Neural cell (in vitro differentiated cells): ENCODE measurements around the gene FOSL1. TPM values are rescaled to one million over a fixed set of nuclear protein-coding genes. Genes with fewer than 3 reads are reported as not detected.

Source experiments
- H2AFZ ChIP-seq: fragments of 200-600, 300-800 bp; sonication (generic), shearing (Covaris generic); 2 replicates; pipeline ENCODE4 v1.6.0; 2014; ENCODE audit warnings: low read depth, mild to moderate bottlenecking, antibody characterized with exemption, low read length, moderate library complexity
- H3F3A ChIP-seq: fragments of 200-600 bp; shearing (Covaris generic); 2 replicates; pipeline ENCODE4 v1.6.1; 2016; ENCODE audit warnings: mild to moderate bottlenecking, moderate library complexity, mixed read lengths, antibody characterized with exemption, low read length; ENCODE audit not compliant: insufficient read depth, poor library complexity, severe bottlenecking
- H3K27ac ChIP-seq: fragments of 200-600, 300-800 bp; sonication (generic), shearing (Covaris generic); 2 replicates; pipeline ENCODE4 v1.5.1; 2014; ENCODE audit warnings: mild to moderate bottlenecking, low read length, moderate library complexity
- H3K27me3 ChIP-seq: fragments of 300-800, 200-600 bp; sonication (generic), shearing (Covaris generic); 2 replicates; pipeline ENCODE4 v1.6.0; 2014; ENCODE audit warnings: mild to moderate bottlenecking, low read depth, low read length, moderate library complexity; ENCODE audit not compliant: insufficient read depth
- H3K36me3 ChIP-seq: fragments of 300-800, 200-600 bp; sonication (generic), shearing (Covaris generic); 2 replicates; pipeline ENCODE4 v1.5.1; 2014; ENCODE audit warnings: mild to moderate bottlenecking, antibody characterized with exemption, low read length, moderate library complexity; ENCODE audit not compliant: insufficient read depth
- H3K4me2 ChIP-seq: fragments of 300-800, 200-600 bp; sonication (generic), shearing (Covaris generic); 2 replicates; pipeline ENCODE4 v1.6.0; 2014; ENCODE audit warnings: mild to moderate bottlenecking, low read length
- H3K4me3 ChIP-seq: fragments of 300-800, 200-600 bp; sonication (generic), shearing (Covaris generic); 2 replicates; pipeline ENCODE4 v1.5.1; 2014; ENCODE audit warnings: mild to moderate bottlenecking, low read length, moderate library complexity
- H3K79me2 ChIP-seq: fragments of 200-600 bp; shearing (Covaris generic); replicated peaks from 2 replicates; pipeline ENCODE4 v1.6.0; 2014; ENCODE audit warnings: mild to moderate bottlenecking, low read length, moderate library complexity; ENCODE audit not compliant: insufficient read depth
- H3K9ac ChIP-seq: fragments of 300-800, 200-600 bp; sonication (generic), shearing (Covaris generic); 2 replicates; pipeline ENCODE4 v1.6.1; 2016; ENCODE audit warnings: mild to moderate bottlenecking, low read length, mixed read lengths
- H3K9me2 ChIP-seq: fragments of 200-600 bp; shearing (Covaris generic); 2 replicates; pipeline ENCODE4 v1.6.1; 2016; ENCODE audit warnings: mild to moderate bottlenecking, low read length, mixed read lengths; ENCODE audit not compliant: insufficient read depth
- H3K9me3 ChIP-seq: fragments of 200-600, 300-800 bp; sonication (generic), shearing (Covaris generic); 2 replicates; pipeline ENCODE4 v1.6.1; 2016; ENCODE audit warnings: mild to moderate bottlenecking, mixed run types, low read length, moderate library complexity, mixed read lengths
- H4K20me1 ChIP-seq: fragments of 200-600 bp; shearing (Covaris generic); 2 replicates; pipeline ENCODE4 v1.6.1; 2016; ENCODE audit warnings: mild to moderate bottlenecking, mixed run types; ENCODE audit not compliant: insufficient read depth
- CTCF ChIP-seq: fragments of 450-650 bp; IDR thresholded peaks from 2 replicates; pipeline ENCODE4 v1.5.1; 2014; ENCODE audit warnings: antibody characterized with exemption, mild to moderate bottlenecking, moderate library complexity; ENCODE audit not compliant: poor library complexity, severe bottlenecking
- EP300 ChIP-seq: fragments of 450-650 bp; conservative IDR thresholded peaks from 2 replicates; pipeline ENCODE4 v1.6.1; 2014; ENCODE audit warnings: antibody characterized with exemption, mild to moderate bottlenecking, moderate library complexity; ENCODE audit not compliant: poor library complexity, severe bottlenecking
- EZH2 ChIP-seq: fragments of 200-600, 300-800 bp; shearing (Covaris generic), sonication (generic); IDR thresholded peaks from 2 replicates; pipeline ENCODE4 v1.6.1; 2014; ENCODE audit warnings: antibody characterized with exemption, low read length, borderline replicate concordance, mild to moderate bottlenecking; ENCODE audit not compliant: insufficient read depth, poor library complexity, severe bottlenecking
- MXI1 ChIP-seq: fragments of 450-650 bp; conservative IDR thresholded peaks from 2 replicates; pipeline ENCODE4 v1.6.1; 2014; ENCODE audit warnings: antibody characterized with exemption, mild to moderate bottlenecking; ENCODE audit not compliant: poor library complexity, severe bottlenecking
- POLR2AphosphoS5 ChIP-seq: IDR thresholded peaks from 2 replicates; pipeline ENCODE4 v1.6.1; 2012
- RAD21 ChIP-seq: fragments of 450-650 bp; conservative IDR thresholded peaks from 2 replicates; pipeline ENCODE4 v1.6.1; 2014; ENCODE audit warnings: antibody characterized with exemption, mild to moderate bottlenecking, moderate library complexity
- REST ChIP-seq: IDR thresholded peaks from 2 replicates; pipeline ENCODE4 v1.6.1; 2012; ENCODE audit warnings: borderline replicate concordance
- SMC3 ChIP-seq: fragments of 450-650 bp; conservative IDR thresholded peaks from 2 replicates; pipeline ENCODE4 v1.6.1; 2014; ENCODE audit warnings: antibody characterized with exemption, mild to moderate bottlenecking, moderate library complexity; ENCODE audit not compliant: poor library complexity
- TAF1 ChIP-seq: IDR thresholded peaks from 2 replicates; pipeline ENCODE4 v1.6.1; 2012; ENCODE audit warnings: low read depth
- polyA plus RNA-seq: library from polyadenylated mRNA; depleted of rRNA; stranded (reverse); fragments of >200 nt; gene quantifications from 2 replicates; pipeline ENCODE4 v1.2.3, GENCODE V29; 2014

Gene FOSL1
- polyA plus RNA-seq, 1 donor from 2014 or later: not detected

- H3F3A ChIP-seq: no peaks in the 10 kb centered on the region
- H3K36me3 ChIP-seq: no peaks in the 10 kb centered on the region
- H3K9me2 ChIP-seq: no peaks in the 10 kb centered on the region
- H3K27me3 ChIP-seq: no peaks in the 10 kb centered on the region
- no peak overlapping the region for H3K4me3 ChIP-seq
- H3K27ac ChIP-seq: no peak overlapping the region
- no peak for TF ChIP-seq EZH2
- TF ChIP-seq TAF1: no peak
- no peak for TF ChIP-seq MXI1
- no peak for TF ChIP-seq CTCF
- TF ChIP-seq REST: no peak
- no peak for TF ChIP-seq POLR2AphosphoS5
- TF ChIP-seq RAD21: no peak
- no peak for TF ChIP-seq EP300
- TF ChIP-seq SMC3: no peak
- H3K9ac ChIP-seq: no peak overlapping the region
- no peaks in the 10 kb centered on the region for H4K20me1 ChIP-seq
- no peak overlapping the region for H3K4me2 ChIP-seq
- no peaks in the 10 kb centered on the region for H3K9me3 ChIP-seq
- no peak overlapping the region for H2AFZ ChIP-seq
- peaks cover 20% of the 10 kb centered on the region for H3K79me2 ChIP-seq
Measured at GRCh38 chr11:65916391-65916790, 16.2 kb upstream of the FOSL1 start.

- Histone ChIP-seq H3F3A (no peaks in the 10 kb centered on the region), H3K36me3 (no peaks in the 10 kb centered on the region), H4K20me1 (no peaks in the 10 kb centered on the region), H3K4me2 (no peak overlapping the region), H3K79me2 (peaks cover 20% of the 10 kb centered on the region), H3K9ac (no peak overlapping the region), H3K9me3 (no peaks in the 10 kb centered on the region), H2AFZ (no peak overlapping the region), H3K4me3 (no peak overlapping the region), H3K9me2 (no peaks in the 10 kb centered on the region), H3K27ac (no peak overlapping the region), H3K27me3 (no peaks in the 10 kb centered on the region)
- TF ChIP-seq RAD21: no peak
- no peak for TF ChIP-seq SMC3
- TF ChIP-seq REST: no peak
- no peak for TF ChIP-seq CTCF
- TF ChIP-seq EZH2: no peak
- TF ChIP-seq TAF1: no peak
- TF ChIP-seq POLR2AphosphoS5: no peak
- TF ChIP-seq MXI1: no peak
- TF ChIP-seq EP300: no peak
Measured at GRCh38 chr11:65915821-65916251, 15.6 kb upstream of the FOSL1 start.
